Fibroblast of lung (primary cell): Measurements from ENCODE around the gene MSI2.

Experiments
- CTCF ChIP-seq, 2 donors: IDR thresholded peaks in 1 of 2; conservative IDR thresholded peaks in 1 of 2; 1 replicate in 1 of 2; 2 replicates in 1 of 2; pipeline ENCODE4 v1.5.1; 2011 to 2012; ENCODE audit warnings: low read length in 2 of 2, control low read depth in 1 of 2, inconsistent platforms in 1 of 2, low read depth in 1 of 2, mild to moderate bottlenecking in 1 of 2
- EZH2 ChIP-seq: IDR thresholded peaks from 2 replicates; pipeline ENCODE4 v1.5.1; 2012; ENCODE audit warnings: low read length, control low read depth, mild to moderate bottlenecking; ENCODE audit errors: missing control alignments

- TF ChIP-seq CTCF (conservative IDR thresholded peaks at IDR 0.05 in 1 of 2, IDR thresholded peaks at IDR 0.05 in 1 of 2; ENCODE audit: low read depth in 1 of 2, low read length in 2 of 2) = no peak
- no peak for TF ChIP-seq EZH2
Observed at GRCh38 chr17:57504208-57504607, 247.9 kb downstream of the MSI2 start.
